Head of caudate nucleus (tissue), 42 donors: ENCODE results near the gene C2CD3.
A peak's percentile ranks its signal among the peaks of the same experiment; 100 is the strongest.
"Not testable (repeated sequence)": the region's sequence is repeated elsewhere in the genome, so short reads cannot be mapped to it uniquely, and the experiment has no call there.

Experiments used
- DNase-seq, 42 donors: peaks; one replicate each; pipeline versions ENCODE4 v3.0.0 to v3.0.0-alpha.2; 2020 to 2021; ENCODE audit warnings: mixed read lengths in 7 of 42
- intact Hi-C: fragments of 100-400 bp; cut with DNase I; formaldehyde crosslinking; loops from one replicate; pipeline ENCODE4 v1.15.0; 2022

C2CD3 gene

GRCh38 chr11:74169738-74170458 is 904 bp downstream of the C2CD3 start:
- DNase-seq, result no peak
- intact Hi-C loops, result loop anchor here (5.0 kb wide), 1 partner anchor 188 kb away; the partner anchor contains the start of gene UCP2

GRCh38 chr11:74168838-74169237 is 2.0 kb downstream of the C2CD3 start:
- no peak for DNase-seq
- intact Hi-C loops, result loop anchor here (5.0 kb wide), 1 partner anchor 187 kb away; the partner anchor contains the start of gene UCP2

DNA sequence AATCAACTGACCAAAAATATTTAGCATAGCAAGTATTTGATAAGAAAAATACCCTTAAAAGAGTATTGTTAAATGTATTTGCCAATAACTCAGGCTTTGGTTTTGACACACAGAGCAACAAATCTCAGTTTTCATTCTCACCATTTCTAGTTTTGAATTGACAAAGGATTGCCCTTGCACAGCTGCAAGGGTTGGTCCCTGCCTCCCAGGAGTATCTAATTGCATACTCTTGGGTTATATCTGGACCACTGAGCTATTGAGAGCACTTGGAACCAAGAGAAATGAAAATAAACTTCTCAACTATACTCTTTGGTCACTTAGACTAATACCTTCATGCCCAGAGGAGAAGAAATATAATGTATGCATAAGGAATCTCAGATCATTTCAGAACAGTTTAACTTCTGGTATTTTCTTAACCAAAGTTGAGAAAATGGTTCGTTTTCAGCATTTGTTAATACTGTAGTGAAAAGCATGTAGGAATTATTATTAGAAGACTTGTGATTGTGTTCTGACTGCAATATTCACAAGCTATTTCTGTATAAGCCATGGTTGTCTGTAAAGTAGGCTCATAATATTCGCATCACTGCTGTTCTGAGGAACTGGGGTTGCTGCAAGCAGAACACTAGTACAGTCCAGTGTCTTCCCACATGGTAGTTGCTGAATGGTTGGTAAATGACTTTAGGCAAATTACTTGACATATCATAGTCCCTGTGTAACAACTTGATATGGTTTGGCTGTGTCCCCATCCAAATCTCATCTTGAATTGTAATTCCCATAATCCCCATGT is 7.9 kb downstream of the C2CD3 start:
- no peak for DNase-seq
- intact Hi-C loops, result no loop called here

DNA sequence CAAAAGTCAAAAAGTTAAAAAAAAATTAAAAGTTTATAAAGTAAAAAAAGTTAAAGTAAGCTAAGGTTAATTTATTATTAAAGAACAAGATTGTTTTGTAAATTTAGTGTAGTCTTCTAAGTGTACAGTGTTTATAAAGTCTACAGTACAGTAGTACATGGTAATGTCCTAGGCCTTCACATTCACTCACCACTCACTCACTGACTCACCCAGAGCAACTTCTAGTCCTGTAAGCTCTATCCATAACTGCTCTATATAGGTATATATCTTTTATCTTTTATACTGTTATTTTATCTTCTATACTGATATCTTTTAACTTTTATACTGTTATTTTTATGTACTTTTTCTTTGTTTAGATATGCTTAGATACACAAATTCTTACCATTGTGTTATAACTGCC is 11.2 kb downstream of the C2CD3 start:
- no peak for DNase-seq

DNA sequence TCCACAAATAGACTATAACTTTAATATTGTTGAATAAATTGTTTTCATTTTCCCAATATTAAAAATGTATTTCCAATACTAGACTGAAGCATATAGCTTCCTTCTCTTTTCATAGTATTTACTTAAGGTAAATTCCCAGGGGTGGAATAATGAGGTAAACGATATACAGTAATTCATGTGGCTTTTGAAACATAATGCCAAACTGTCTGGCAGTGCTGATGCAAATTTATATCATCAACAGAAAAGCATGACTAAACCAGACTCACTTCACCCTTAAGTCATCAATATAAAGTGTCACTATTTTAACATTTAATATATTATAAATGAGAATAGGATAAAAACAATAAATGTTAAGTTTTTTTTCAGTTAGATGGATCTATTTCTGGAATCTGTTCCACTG is 13.6 kb downstream of the C2CD3 start:
- intact Hi-C loops, result no loop called here
- no peak for DNase-seq

More for the DNA sequence above, 11.2 kb downstream of the C2CD3 start:
- intact Hi-C loops, result no loop called here

- intact Hi-C loops, result no loop called here
- DNase-seq, result no peak
Observed at GRCh38 chr11:74154620-74155281, 16.1 kb downstream of the C2CD3 start.

GRCh38 chr11:74153224-74153623 is 17.6 kb downstream of the C2CD3 start:
- DNase-seq, result no peak
- intact Hi-C loops, result no loop called here

- no peak for DNase-seq
- intact Hi-C loops, result no loop called here
Observed at GRCh38 chr11:74147199-74147929, 23.4 kb downstream of the C2CD3 start.

DNA sequence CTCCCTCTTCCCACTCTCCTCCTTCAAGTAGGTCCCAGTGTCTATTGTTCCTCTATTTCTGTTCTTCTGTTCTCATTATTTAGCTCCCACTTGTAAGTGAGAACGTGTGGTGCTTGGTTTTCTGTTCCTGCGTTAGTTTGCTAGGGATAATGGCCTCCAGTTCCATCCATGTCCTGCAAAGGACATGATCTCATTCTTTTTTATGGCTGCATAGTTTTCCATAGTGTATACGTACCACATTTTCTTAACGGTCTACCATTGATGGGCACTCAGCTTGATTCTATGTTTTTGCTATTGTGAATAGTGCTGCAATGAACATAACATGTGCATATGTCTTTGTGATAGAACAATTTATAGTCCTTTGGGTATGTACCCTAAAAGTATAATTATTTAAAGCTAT is 26.2 kb downstream of the C2CD3 start:
- no peak for DNase-seq
- intact Hi-C loops, result no loop called here

GRCh38 chr11:74142624-74143023 is 28.2 kb downstream of the C2CD3 start:
- no peak for DNase-seq
- intact Hi-C loops, result no loop called here

DNA sequence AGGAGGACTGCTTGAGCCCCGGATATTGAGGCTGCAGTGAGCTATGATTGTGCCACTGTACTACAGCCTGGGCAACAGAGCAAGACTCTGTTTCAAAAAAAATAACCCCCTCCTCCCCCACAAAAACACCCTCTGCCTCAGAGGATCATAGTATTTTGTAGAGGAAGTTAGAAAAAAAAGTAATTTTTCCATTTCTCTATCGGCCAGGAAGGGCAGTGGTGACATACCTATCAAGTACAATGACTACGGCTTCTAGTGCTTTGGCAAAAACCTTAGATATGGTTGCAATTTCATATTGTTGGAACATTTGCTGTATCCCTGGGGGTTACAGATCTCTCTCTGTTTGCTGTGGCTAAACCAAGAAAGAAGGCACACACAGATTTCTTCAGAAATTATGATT is 28.9 kb downstream of the C2CD3 start:
- intact Hi-C loops, result no loop called here
- no peak for DNase-seq

GRCh38 chr11:74141241-74141695 is 29.5 kb downstream of the C2CD3 start:
- intact Hi-C loops, result no loop called here
- no peak for DNase-seq

- intact Hi-C loops, DNase-seq: not testable (repeated sequence)
Observed at GRCh38 chr11:74139919-74140431, 30.8 kb downstream of the C2CD3 start.

DNA sequence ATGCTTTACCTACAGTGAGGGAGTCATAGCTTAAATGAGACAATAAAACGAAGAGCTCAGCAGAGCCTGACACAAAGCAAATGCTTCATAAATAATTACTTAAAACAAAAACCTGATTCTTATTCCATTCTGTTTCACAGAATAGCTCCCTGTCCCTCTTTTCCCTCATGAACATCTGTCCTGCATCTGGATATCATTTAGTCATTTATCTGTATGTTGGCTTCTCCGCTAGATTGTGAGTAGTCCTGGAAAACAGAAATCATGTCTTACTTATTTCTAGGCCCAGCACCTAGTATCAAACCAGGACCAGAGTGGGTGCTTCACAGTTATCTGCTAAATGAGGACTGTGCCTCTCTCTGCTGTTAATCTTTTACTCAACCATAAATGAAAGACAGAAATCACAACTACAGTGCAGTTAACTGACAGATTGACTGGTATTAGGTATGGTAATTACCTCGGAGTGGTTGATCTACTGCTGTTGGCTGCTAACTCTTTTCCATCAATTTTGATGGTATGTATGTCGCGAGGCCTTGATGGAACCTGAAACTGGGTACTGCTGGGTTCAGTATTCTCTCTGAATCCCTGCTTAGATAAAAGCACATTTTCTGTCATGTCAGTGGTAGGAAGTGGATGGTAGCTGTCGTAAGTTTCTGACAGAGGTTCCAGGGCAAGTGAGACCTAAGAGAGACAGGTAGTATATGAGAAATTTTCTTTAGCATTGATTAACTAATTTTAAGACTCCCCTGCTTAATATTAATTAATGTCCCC is 31.5 kb downstream of the C2CD3 start:
- intact Hi-C loops, result no loop called here
- DNase-seq, result no peak

GRCh38 chr11:74138572-74138971 is 32.2 kb downstream of the C2CD3 start:
- peak in 8 of 42 donors; percentile 3 to 66 (median 22) for DNase-seq
- intact Hi-C loops, result no loop called here

GRCh38 chr11:74138021-74138420 is 32.8 kb downstream of the C2CD3 start:
- intact Hi-C loops, result no loop called here
- DNase-seq, result no peak

- no peak for DNase-seq
- intact Hi-C loops, result no loop called here
Observed at GRCh38 chr11:74135127-74135840, 35.5 kb downstream of the C2CD3 start.

GRCh38 chr11:74134661-74135060 is 36.1 kb downstream of the C2CD3 start:
- intact Hi-C loops, result no loop called here

More at GRCh38 chr11:74134661-74135060, 36.1 kb downstream of the C2CD3 start:
- DNase-seq, result no peak
